Neural cell (in vitro differentiated cells): ENCODE data around the gene SHC2. TPM values are rescaled to one million over a fixed set of nuclear protein-coding genes. Genes with fewer than 3 reads are reported as not detected.

ENCODE experiments used
- H2AFZ ChIP-seq: fragments of 200-600, 300-800 bp; sonication (generic), shearing (Covaris generic); 2 replicates; pipeline ENCODE4 v1.6.0; 2014; ENCODE audit warnings: low read depth, mild to moderate bottlenecking, antibody characterized with exemption, low read length, moderate library complexity
- H3F3A ChIP-seq: fragments of 200-600 bp; shearing (Covaris generic); 2 replicates; pipeline ENCODE4 v1.6.1; 2016; ENCODE audit warnings: mild to moderate bottlenecking, moderate library complexity, mixed read lengths, antibody characterized with exemption, low read length; ENCODE audit not compliant: insufficient read depth, poor library complexity, severe bottlenecking
- H3K27ac ChIP-seq: fragments of 200-600, 300-800 bp; sonication (generic), shearing (Covaris generic); 2 replicates; pipeline ENCODE4 v1.5.1; 2014; ENCODE audit warnings: mild to moderate bottlenecking, low read length, moderate library complexity
- H3K27me3 ChIP-seq: fragments of 300-800, 200-600 bp; sonication (generic), shearing (Covaris generic); 2 replicates; pipeline ENCODE4 v1.6.0; 2014; ENCODE audit warnings: mild to moderate bottlenecking, low read depth, low read length, moderate library complexity; ENCODE audit not compliant: insufficient read depth
- H3K36me3 ChIP-seq: fragments of 300-800, 200-600 bp; sonication (generic), shearing (Covaris generic); 2 replicates; pipeline ENCODE4 v1.5.1; 2014; ENCODE audit warnings: mild to moderate bottlenecking, antibody characterized with exemption, low read length, moderate library complexity; ENCODE audit not compliant: insufficient read depth
- H3K4me2 ChIP-seq: fragments of 300-800, 200-600 bp; sonication (generic), shearing (Covaris generic); 2 replicates; pipeline ENCODE4 v1.6.0; 2014; ENCODE audit warnings: mild to moderate bottlenecking, low read length
- H3K4me3 ChIP-seq: fragments of 300-800, 200-600 bp; sonication (generic), shearing (Covaris generic); 2 replicates; pipeline ENCODE4 v1.5.1; 2014; ENCODE audit warnings: mild to moderate bottlenecking, low read length, moderate library complexity
- H3K79me2 ChIP-seq: fragments of 200-600 bp; shearing (Covaris generic); replicated peaks from 2 replicates; pipeline ENCODE4 v1.6.0; 2014; ENCODE audit warnings: mild to moderate bottlenecking, low read length, moderate library complexity; ENCODE audit not compliant: insufficient read depth
- H3K9ac ChIP-seq: fragments of 300-800, 200-600 bp; sonication (generic), shearing (Covaris generic); 2 replicates; pipeline ENCODE4 v1.6.1; 2016; ENCODE audit warnings: mild to moderate bottlenecking, low read length, mixed read lengths
- H3K9me2 ChIP-seq: fragments of 200-600 bp; shearing (Covaris generic); 2 replicates; pipeline ENCODE4 v1.6.1; 2016; ENCODE audit warnings: mild to moderate bottlenecking, low read length, mixed read lengths; ENCODE audit not compliant: insufficient read depth
- H3K9me3 ChIP-seq: fragments of 200-600, 300-800 bp; sonication (generic), shearing (Covaris generic); 2 replicates; pipeline ENCODE4 v1.6.1; 2016; ENCODE audit warnings: mild to moderate bottlenecking, mixed run types, low read length, moderate library complexity, mixed read lengths
- H4K20me1 ChIP-seq: fragments of 200-600 bp; shearing (Covaris generic); 2 replicates; pipeline ENCODE4 v1.6.1; 2016; ENCODE audit warnings: mild to moderate bottlenecking, mixed run types; ENCODE audit not compliant: insufficient read depth
- CTCF ChIP-seq: fragments of 450-650 bp; IDR thresholded peaks from 2 replicates; pipeline ENCODE4 v1.5.1; 2014; ENCODE audit warnings: antibody characterized with exemption, mild to moderate bottlenecking, moderate library complexity; ENCODE audit not compliant: poor library complexity, severe bottlenecking
- EP300 ChIP-seq: fragments of 450-650 bp; conservative IDR thresholded peaks from 2 replicates; pipeline ENCODE4 v1.6.1; 2014; ENCODE audit warnings: antibody characterized with exemption, mild to moderate bottlenecking, moderate library complexity; ENCODE audit not compliant: poor library complexity, severe bottlenecking
- EZH2 ChIP-seq: fragments of 200-600, 300-800 bp; shearing (Covaris generic), sonication (generic); IDR thresholded peaks from 2 replicates; pipeline ENCODE4 v1.6.1; 2014; ENCODE audit warnings: antibody characterized with exemption, low read length, borderline replicate concordance, mild to moderate bottlenecking; ENCODE audit not compliant: insufficient read depth, poor library complexity, severe bottlenecking
- MXI1 ChIP-seq: fragments of 450-650 bp; conservative IDR thresholded peaks from 2 replicates; pipeline ENCODE4 v1.6.1; 2014; ENCODE audit warnings: antibody characterized with exemption, mild to moderate bottlenecking; ENCODE audit not compliant: poor library complexity, severe bottlenecking
- POLR2AphosphoS5 ChIP-seq: IDR thresholded peaks from 2 replicates; pipeline ENCODE4 v1.6.1; 2012
- RAD21 ChIP-seq: fragments of 450-650 bp; conservative IDR thresholded peaks from 2 replicates; pipeline ENCODE4 v1.6.1; 2014; ENCODE audit warnings: antibody characterized with exemption, mild to moderate bottlenecking, moderate library complexity
- REST ChIP-seq: IDR thresholded peaks from 2 replicates; pipeline ENCODE4 v1.6.1; 2012; ENCODE audit warnings: borderline replicate concordance
- SMC3 ChIP-seq: fragments of 450-650 bp; conservative IDR thresholded peaks from 2 replicates; pipeline ENCODE4 v1.6.1; 2014; ENCODE audit warnings: antibody characterized with exemption, mild to moderate bottlenecking, moderate library complexity; ENCODE audit not compliant: poor library complexity
- TAF1 ChIP-seq: IDR thresholded peaks from 2 replicates; pipeline ENCODE4 v1.6.1; 2012; ENCODE audit warnings: low read depth
- polyA plus RNA-seq: library from polyadenylated mRNA; depleted of rRNA; stranded (reverse); fragments of >200 nt; gene quantifications from 2 replicates; pipeline ENCODE4 v1.2.3, GENCODE V29; 2014

The SHC2 gene
- polyA plus RNA-seq, 1 donor from 2014 or later = 75.8 TPM

- Histone ChIP-seq H3K9me3 (peaks cover 2% of the 10 kb centered on the region), H4K20me1 (no peaks in the 10 kb centered on the region), H3K27me3 (no peaks in the 10 kb centered on the region), H3K9me2 (no peaks in the 10 kb centered on the region), H3K4me3 (no peak overlapping the region), H3K79me2 (no peaks in the 10 kb centered on the region), H3K36me3 (no peaks in the 10 kb centered on the region), H2AFZ (no peak overlapping the region), H3K9ac (no peak overlapping the region), H3K4me2 (no peak overlapping the region), H3K27ac (no peak overlapping the region), H3F3A (no peaks in the 10 kb centered on the region)
- no peak for TF ChIP-seq SMC3
- TF ChIP-seq EZH2 = no peak
- TF ChIP-seq MXI1 = no peak
Measured at GRCh38 chr19:480016-480855, 19.4 kb upstream of the SHC2 start.

DNA sequence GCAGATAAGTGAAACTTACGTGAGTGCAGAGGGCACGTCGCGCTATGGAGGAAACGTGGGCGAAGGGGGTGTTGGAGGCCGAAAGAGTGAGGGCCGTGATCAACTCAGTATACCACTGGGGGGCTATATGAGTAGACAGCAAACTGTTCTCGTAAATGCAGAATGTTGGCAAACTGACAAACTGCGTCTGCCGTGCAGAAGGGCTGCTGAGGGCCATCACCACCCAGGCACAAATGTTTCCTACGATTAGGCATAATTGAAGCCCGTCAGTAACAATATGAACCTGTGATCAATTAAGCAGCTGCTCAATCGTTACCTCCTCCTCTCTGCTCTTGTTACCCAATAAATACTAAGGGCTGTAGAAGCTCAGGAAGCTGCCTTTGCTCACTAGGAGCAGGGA is 18.1 kb upstream of the SHC2 start:
- TF ChIP-seq POLR2AphosphoS5 (no peak), RAD21 (no peak), EZH2 (no peak), SMC3 (no peak), CTCF (no peak), EP300 (no peak), REST (no peak), MXI1 (no peak), TAF1 (no peak)
- Histone ChIP-seq H4K20me1 (no peaks in the 10 kb centered on the region), H3K4me3 (no peak overlapping the region), H3K27me3 (no peaks in the 10 kb centered on the region), H3K9me2 (no peaks in the 10 kb centered on the region), H3K4me2 (no peak overlapping the region), H3F3A (no peaks in the 10 kb centered on the region), H3K79me2 (no peaks in the 10 kb centered on the region), H3K9me3 (peaks cover 2% of the 10 kb centered on the region), H3K9ac (no peak overlapping the region), H3K36me3 (no peaks in the 10 kb centered on the region), H3K27ac (peak overlapping the region; percentile 47), H2AFZ (no peak overlapping the region)
